Mesendoderm (in vitro differentiated cells): ENCODE results near the gene YIF1A.

Experiments
- DNase-seq: peaks from one replicate; pipeline ENCODE4 v3.0.0; 2013
- H2AK5ac ChIP-seq: 2 replicates; pipeline ENCODE4 v1.6.1; 2013; ENCODE audit warnings: low read length, inconsistent platforms
- H2BK120ac ChIP-seq: 2 replicates; pipeline ENCODE4 v1.6.1; 2013; ENCODE audit warnings: low read depth, mild to moderate bottlenecking, low read length, moderate library complexity, mixed read lengths
- H2BK15ac ChIP-seq: replicated peaks from 2 replicates; pipeline ENCODE4 v1.6.1; 2013; ENCODE audit warnings: low read depth, mild to moderate bottlenecking, moderate library complexity
- H2BK5ac ChIP-seq: 2 replicates; pipeline ENCODE4 v1.6.1; 2013; ENCODE audit warnings: low read length, inconsistent platforms
- H3K18ac ChIP-seq: 2 replicates; pipeline ENCODE4 v1.6.1; 2013; ENCODE audit warnings: mild to moderate bottlenecking, low read length, mixed read lengths
- H3K23ac ChIP-seq: one replicate; pipeline ENCODE4 v1.6.1; 2013; ENCODE audit warnings: low read length
- H3K27ac ChIP-seq: 2 replicates; pipeline ENCODE4 v1.5.1; 2013; ENCODE audit warnings: low read depth, mild to moderate bottlenecking, inconsistent platforms, low read length, moderate library complexity
- H3K27me3 ChIP-seq: 2 replicates; pipeline ENCODE4 v1.6.1; 2013; ENCODE audit warnings: low read length, control low read depth, mild to moderate bottlenecking, inconsistent platforms; ENCODE audit not compliant: insufficient read depth, poor library complexity
- H3K36me3 ChIP-seq: 2 replicates; pipeline ENCODE4 v1.6.1; 2013; ENCODE audit warnings: low read length, inconsistent platforms; ENCODE audit not compliant: control insufficient read depth, insufficient read depth
- H3K4ac ChIP-seq: one replicate; pipeline ENCODE4 v1.6.1; 2013; ENCODE audit warnings: low read depth, mild to moderate bottlenecking, low read length, moderate library complexity
- H3K4me1 ChIP-seq: 2 replicates; pipeline ENCODE4 v1.6.1; 2013; ENCODE audit warnings: low read depth, low read length, inconsistent platforms; ENCODE audit not compliant: control insufficient read depth
- H3K4me2 ChIP-seq: 2 replicates; pipeline ENCODE4 v1.6.1; 2013; ENCODE audit warnings: low read length
- H3K4me3 ChIP-seq: 2 replicates; pipeline ENCODE4 v1.5.1; 2013; ENCODE audit warnings: mild to moderate bottlenecking, low read length
- H3K56ac ChIP-seq: one replicate; pipeline ENCODE4 v1.6.1; 2013; ENCODE audit warnings: low read length
- H3K79me1 ChIP-seq: 2 replicates; pipeline ENCODE4 v1.6.1; 2013; ENCODE audit warnings: low read length, inconsistent platforms
- H3K79me2 ChIP-seq: 2 replicates; pipeline ENCODE4 v1.6.1; 2013; ENCODE audit warnings: mild to moderate bottlenecking, low read length; ENCODE audit not compliant: control insufficient read depth, insufficient read depth
- H3K9ac ChIP-seq: 2 replicates; pipeline ENCODE4 v1.6.1; 2013; ENCODE audit warnings: low read length, inconsistent platforms
- H4K5ac ChIP-seq: one replicate; pipeline ENCODE4 v1.6.1; 2013; ENCODE audit warnings: low read length
- H4K8ac ChIP-seq: one replicate; pipeline ENCODE4 v1.6.1; 2013; ENCODE audit warnings: low read depth, mild to moderate bottlenecking, control low read depth, low read length, moderate library complexity
- WGBS: extraction: QIAGEN DNeasy Blood & Tissue Kit; methylation state at CpG from one replicate; pipeline ENCODE4 v1.1.7; 2013; ENCODE audit warnings: low lambda C conversion rate, missing lambda C conversion rate; ENCODE audit not compliant: insufficient coverage; ENCODE audit errors: extremely low coverage; 5-methylcytosine and 5-hydroxymethylcytosine counted together

The YIF1A gene

DNA sequence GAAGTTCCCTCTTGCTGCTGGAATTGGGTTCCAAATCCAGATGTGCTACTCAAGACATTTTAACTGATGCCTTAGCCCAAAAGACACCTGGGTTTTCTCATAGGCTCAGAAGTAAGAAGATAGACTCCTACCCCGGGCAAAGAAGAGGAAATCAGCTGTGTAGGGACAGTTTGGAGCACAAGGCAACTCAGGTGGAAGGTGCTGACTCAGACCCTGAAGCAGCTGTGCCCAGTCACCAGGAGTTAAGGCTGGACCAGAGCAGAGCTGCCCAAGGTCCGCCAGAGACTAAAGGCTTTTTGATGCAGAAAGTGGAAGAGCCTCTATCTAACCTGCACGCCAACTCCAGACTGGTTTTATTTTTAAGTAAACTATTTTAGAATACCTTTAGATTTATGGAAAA lies 41.1 kb downstream of the YIF1A start:
- Histone ChIP-seq H3K4me3 (no peak overlapping the region), H3K9ac (no peak overlapping the region), H2BK120ac (no peak overlapping the region), H3K4me2 (no peak overlapping the region), H3K56ac (no peak overlapping the region), H3K36me3 (no peaks in the 10 kb centered on the region), H3K23ac (no peak overlapping the region), H2AK5ac (no peak overlapping the region), H3K79me1 (no peaks in the 10 kb centered on the region), H4K8ac (no peak overlapping the region), H2BK15ac (no peak overlapping the region), H3K4me1 (no peaks in the 10 kb centered on the region), H4K5ac (no peak overlapping the region), H3K27me3 (no peaks in the 10 kb centered on the region), H2BK5ac (no peak overlapping the region), H3K79me2 (no peaks in the 10 kb centered on the region), H3K18ac (no peak overlapping the region), H3K4ac (no peak overlapping the region), H3K27ac (no peak overlapping the region)
- WGBS = no CpG with 5 or more reads among the region's 3 CpGs
- no peak for DNase-seq

DNA sequence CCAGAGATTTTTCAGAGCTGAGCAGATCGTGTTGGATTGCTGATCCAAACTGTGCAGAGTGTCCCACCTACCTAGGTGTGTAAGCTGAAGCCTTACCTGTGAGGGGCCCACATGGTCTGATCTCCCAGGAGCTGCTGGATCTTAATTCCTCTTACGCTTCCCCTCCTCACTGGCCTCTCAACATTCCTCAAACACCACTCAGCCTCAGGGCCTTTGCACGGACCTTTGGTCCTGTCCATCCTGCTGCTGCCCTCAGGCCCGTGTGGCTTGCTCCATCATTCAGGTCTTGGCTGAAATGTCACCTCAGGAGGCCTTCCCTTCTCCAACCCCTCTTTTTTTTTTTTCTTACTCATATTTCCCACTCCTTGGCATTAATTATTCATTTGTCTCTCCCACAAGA lies 41.6 kb downstream of the YIF1A start:
- no CpG with 5 or more reads among the region's 4 CpGs for WGBS
- Histone ChIP-seq H3K4me3 (no peak overlapping the region), H4K5ac (no peak overlapping the region), H3K79me1 (no peaks in the 10 kb centered on the region), H3K4me1 (no peaks in the 10 kb centered on the region), H3K23ac (no peak overlapping the region), H3K27ac (no peak overlapping the region), H3K9ac (no peak overlapping the region), H2AK5ac (no peak overlapping the region), H3K79me2 (no peaks in the 10 kb centered on the region), H2BK120ac (no peak overlapping the region), H3K36me3 (no peaks in the 10 kb centered on the region), H4K8ac (no peak overlapping the region), H2BK5ac (no peak overlapping the region), H3K27me3 (no peaks in the 10 kb centered on the region), H2BK15ac (no peak overlapping the region), H3K4ac (no peak overlapping the region), H3K18ac (no peak overlapping the region), H3K56ac (no peak overlapping the region), H3K4me2 (no peak overlapping the region)
- DNase-seq = no peak

DNA sequence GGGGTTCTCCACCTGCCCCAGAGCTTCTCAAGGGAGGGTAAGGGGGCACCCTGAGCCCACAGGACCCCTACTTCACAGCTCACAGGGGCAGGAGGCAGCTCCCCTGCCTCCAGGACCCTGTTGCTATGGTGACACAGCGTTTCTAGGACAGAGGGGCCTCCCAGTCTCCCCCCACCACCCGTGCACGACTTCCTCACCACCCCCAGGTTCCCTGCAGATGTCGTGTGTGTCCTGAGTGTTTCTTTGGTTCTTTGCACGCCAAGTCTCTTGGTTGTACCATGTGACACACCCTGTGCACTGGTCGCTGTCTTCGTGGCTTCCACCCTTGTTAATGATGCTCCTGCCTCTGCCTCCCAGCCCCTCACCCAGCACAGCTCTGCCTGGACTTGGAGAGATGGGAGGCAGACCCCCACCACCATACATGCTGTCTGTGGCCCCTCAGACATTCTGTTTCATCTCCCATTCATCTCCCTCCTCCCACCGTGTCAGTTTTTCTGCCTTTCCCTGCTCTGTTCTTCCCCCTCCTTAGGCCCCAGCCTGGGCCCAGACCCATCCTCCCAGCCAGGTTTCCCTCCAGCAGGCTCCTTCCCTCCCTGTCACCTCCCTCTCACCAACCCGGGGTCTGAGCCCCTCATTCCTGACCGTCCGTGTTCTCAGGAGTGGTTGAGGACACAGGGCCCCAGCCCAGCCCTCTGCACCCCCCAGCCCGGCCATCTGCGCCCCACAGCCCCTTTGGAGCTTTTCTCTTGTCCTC lies 45.0 kb downstream of the YIF1A start:
- Histone ChIP-seq H3K4me3 (no peak overlapping the region), H3K4me2 (no peak overlapping the region), H3K18ac (no peak overlapping the region), H3K56ac (no peak overlapping the region), H3K79me2 (no peaks in the 10 kb centered on the region), H4K5ac (no peak overlapping the region), H3K23ac (no peak overlapping the region), H2BK120ac (no peak overlapping the region), H3K4me1 (no peaks in the 10 kb centered on the region), H3K27ac (no peak overlapping the region), H2AK5ac (no peak overlapping the region), H4K8ac (no peak overlapping the region), H3K27me3 (no peaks in the 10 kb centered on the region), H3K4ac (no peak overlapping the region), H2BK5ac (no peak overlapping the region), H3K79me1 (no peaks in the 10 kb centered on the region), H3K9ac (no peak overlapping the region), H2BK15ac (no peak overlapping the region), H3K36me3 (no peaks in the 10 kb centered on the region)
- WGBS = no CpG with 5 or more reads among the region's 13 CpGs
- DNase-seq = no peak

DNA sequence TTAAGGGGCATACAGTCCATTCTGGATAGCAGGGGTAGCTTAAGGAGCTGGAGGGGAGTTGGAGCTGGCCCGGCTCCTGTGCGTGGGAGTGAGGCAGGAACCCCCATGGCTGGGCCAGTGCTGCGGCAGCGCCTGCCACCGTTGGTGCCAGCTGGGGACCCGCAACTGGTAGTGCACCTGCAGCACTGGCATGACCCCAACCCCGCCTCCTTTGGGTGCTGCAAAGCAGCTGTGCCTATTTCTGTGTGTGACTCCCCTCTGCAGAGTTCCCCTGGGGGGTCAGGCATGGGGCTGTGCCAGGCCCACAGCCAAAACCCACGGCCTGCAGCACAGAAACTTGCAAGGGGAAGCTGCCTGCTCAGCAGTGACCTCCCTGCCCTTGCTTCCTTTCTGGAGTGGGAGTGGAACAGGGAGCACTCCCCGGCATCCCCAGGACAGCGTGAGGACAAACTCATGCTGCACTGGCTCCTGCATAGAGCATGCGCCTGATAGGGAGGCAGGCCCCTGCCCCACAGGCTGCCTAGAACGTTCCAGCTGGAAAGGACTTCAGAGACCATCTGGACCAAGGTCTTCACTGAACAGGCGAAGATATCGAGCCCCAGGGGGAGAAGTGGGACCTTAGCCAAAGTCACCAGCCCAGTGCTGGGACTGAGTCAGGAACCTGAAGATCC lies 46.7 kb downstream of the YIF1A start:
- Histone ChIP-seq H3K36me3 (no peaks in the 10 kb centered on the region), H2BK15ac (no peak overlapping the region), H3K4me1 (no peaks in the 10 kb centered on the region), H3K27me3 (no peaks in the 10 kb centered on the region), H3K18ac (no peak overlapping the region), H3K4me2 (no peak overlapping the region), H3K4ac (no peak overlapping the region), H4K8ac (no peak overlapping the region), H2BK5ac (no peak overlapping the region), H3K9ac (no peak overlapping the region), H3K27ac (no peak overlapping the region), H4K5ac (no peak overlapping the region), H3K79me2 (no peaks in the 10 kb centered on the region), H3K79me1 (no peaks in the 10 kb centered on the region), H2BK120ac (no peak overlapping the region), H3K56ac (no peak overlapping the region), H2AK5ac (no peak overlapping the region), H3K23ac (no peak overlapping the region), H3K4me3 (no peak overlapping the region)
- no peak for DNase-seq
- WGBS = no CpG with 5 or more reads among the region's 14 CpGs

DNA sequence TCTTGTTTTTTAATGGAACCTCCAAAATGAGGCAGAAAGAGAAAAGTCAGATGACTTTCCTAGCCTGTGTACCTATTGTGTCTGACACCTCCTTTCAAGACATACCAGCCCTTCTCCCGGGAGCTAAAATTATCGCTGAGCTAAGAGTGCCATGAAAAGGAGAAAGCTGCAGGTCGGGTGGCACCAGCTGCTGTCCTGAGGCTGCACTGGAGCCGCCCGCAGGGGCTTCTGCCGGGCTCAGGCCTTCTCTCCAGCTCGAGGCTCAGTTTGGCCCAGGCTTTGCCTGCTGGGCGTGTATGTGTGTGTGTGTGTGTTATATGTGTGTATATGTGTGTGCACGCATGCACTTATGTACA lies 48.2 kb downstream of the YIF1A start:
- Histone ChIP-seq H2AK5ac (no peak overlapping the region), H3K23ac (no peak overlapping the region), H2BK5ac (no peak overlapping the region), H2BK15ac (no peak overlapping the region), H4K5ac (no peak overlapping the region), H3K79me1 (no peaks in the 10 kb centered on the region), H3K9ac (no peak overlapping the region), H3K4me1 (no peaks in the 10 kb centered on the region), H3K4ac (no peak overlapping the region), H3K27me3 (no peaks in the 10 kb centered on the region), H3K36me3 (no peaks in the 10 kb centered on the region), H3K4me3 (no peak overlapping the region), H4K8ac (no peak overlapping the region), H2BK120ac (no peak overlapping the region), H3K18ac (no peak overlapping the region), H3K56ac (no peak overlapping the region), H3K4me2 (no peak overlapping the region), H3K79me2 (no peaks in the 10 kb centered on the region), H3K27ac (no peak overlapping the region)
- DNase-seq = no peak
- no CpG with 5 or more reads among the region's 9 CpGs for WGBS
